Measurements from ENCODE around the gene GSTO2. TPM values are rescaled to one million over a fixed set of nuclear protein-coding genes. Genes with fewer than 3 reads are reported as not detected.

GSTO2 gene
- total and polyA plus RNA-seq, 2 of the 13 experiments (the other 11 are each of a cell fraction or from before 2014, with no cell fraction given): 2.1 to 7.9 TPM

DNA sequence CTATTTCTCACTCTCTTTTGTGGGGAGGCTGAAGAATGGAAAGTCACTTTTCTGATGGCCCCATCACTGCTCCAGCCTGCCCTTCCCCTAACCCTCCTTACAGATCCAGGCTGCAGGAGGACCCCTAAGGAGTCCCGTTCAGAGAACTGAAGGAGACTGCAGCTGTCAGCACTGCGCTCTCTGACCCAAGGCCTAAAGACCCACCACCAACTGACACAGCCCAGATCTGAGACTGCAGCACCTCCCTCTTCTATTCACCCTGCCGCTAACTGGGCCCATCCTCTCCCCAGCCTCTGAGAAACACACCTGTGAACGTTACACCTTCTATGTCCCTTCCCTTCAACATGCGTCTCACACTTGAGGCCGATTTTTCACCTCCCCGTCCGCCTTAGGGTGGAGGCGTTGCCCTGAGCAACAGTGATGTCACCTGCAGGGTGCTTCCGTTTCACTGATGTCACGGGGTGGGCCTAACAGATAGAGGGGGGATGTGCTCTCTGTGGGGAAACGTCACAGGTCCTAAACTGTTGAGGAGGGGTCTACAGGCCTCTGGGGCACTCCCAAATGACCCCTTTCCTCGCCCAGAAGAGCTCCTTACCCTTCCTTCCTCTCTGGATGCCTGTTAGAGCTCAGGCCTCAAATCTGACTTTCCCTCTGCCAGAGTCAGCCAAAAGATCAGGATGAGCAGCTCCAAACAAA lies 64.2 kb downstream of the GSTO2 start (continued):
- TF ChIP-seq MED1 (CRISPR knock-in tag; IDR thresholded peaks at IDR 0.05): no peak

DNA sequence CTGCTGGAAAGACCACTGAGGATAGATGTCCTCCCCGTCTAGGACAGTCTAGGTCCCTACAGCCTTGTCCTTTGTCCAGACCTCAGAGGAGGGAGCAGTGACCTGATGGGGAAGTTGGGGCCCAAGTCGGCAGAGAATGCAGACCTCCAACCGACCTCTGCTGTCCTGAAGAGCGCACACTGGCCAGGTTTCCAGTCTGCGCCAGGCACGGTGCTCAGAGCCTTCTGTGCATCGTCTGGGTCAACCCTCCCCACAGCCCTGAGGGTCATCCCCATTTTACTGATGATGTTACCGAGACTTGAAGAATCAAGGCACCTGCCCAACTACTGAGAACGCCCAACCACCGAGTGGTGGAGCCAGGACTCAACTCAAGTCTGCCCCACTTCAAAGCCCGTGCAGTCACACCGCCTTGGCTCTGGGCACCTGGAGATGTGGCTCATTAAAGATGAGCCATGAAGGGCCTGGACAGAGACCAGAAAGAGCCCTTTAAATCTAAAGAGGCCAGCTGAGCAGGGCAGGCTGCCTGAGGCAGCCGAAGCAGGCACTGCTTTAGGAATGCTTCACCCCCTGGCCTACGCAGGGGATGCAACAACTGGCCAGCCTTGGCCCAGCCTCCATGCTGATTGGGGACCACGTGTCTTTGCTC lies 64.9 kb downstream of the GSTO2 start:
- ChIA-PET CTCF (ENCODE audit: low intra/inter-chr PET ratio, low total read pairs) (no interaction called here), POLR2A (no interaction called here)
- Histone ChIP-seq H3K36me3 (replicated peaks in 1 of 2; ENCODE audit: control insufficient read depth in 1 of 2, insufficient read depth in 2 of 2, low read length in 2 of 2) (no peaks in the 10 kb centered on the region; a peak in 1 of 5 replicates), H4K20me1 (ENCODE audit: insufficient read depth, low read length) (no peaks in the 10 kb centered on the region), H3K4me3 (replicated peaks in 1 of 3; ENCODE audit: insufficient read depth in 1 of 3, low read depth in 2 of 3, low read length in 3 of 3) (no peak overlapping the region), H3K9me3 (ENCODE audit: low read length) (no peaks in the 10 kb centered on the region), H3K79me2 (ENCODE audit: insufficient read depth, low read length) (no peaks in the 10 kb centered on the region), H3K9ac (ENCODE audit: insufficient read depth, low read depth, low read length) (no peak overlapping the region), H3K27me3 (ENCODE audit: control insufficient read depth in 1 of 2, insufficient read depth in 2 of 2, low read length in 2 of 2) (no peaks in the 10 kb centered on the region; a peak in 1 of 5 replicates), H3K27ac (ENCODE audit: extremely low read length, insufficient read depth, low read length) (no peak overlapping the region), H3K4me2 (ENCODE audit: low read depth, low read length) (no peak overlapping the region), H2AFZ (ENCODE audit: low read length) (no peak overlapping the region), H3K4me1 (ENCODE audit: insufficient read depth, low read length) (peaks cover 64% of the 10 kb centered on the region)
- intact Hi-C loops (cut with micrococcal nuclease; ENCODE audit: unreplicated experiment): no loop called here
- BruUV-seq (replicated peaks): no TSS peak
- WGBS (ENCODE audit: low lambda C conversion rate): 90% methylated on average over 9 of the region's 15 CpGs
- no peak for DNase-seq (ENCODE audit: low spot score)
- ATAC-seq: no peak
- in situ Hi-C loops (cut with HindIII; ENCODE audit: extremely low pct_ligation_motif_present, low pct_unique_long_range_greater_than_20kb): no loop called here
- FAIRE-seq: no peak
- TF ChIP-seq NRL (CRISPR knock-in tag; IDR thresholded peaks at IDR 0.05; ENCODE audit: borderline replicate concordance) (no peak), KDM4B (CRISPR knock-in tag; IDR thresholded peaks at IDR 0.05) (no peak), HNRNPUL1 (IDR thresholded peaks at IDR 0.05; ENCODE audit: low read depth, low read length) (no peak), RFX3 (CRISPR knock-in tag; IDR thresholded peaks at IDR 0.05) (no peak), SNAI1 (CRISPR knock-in tag; IDR thresholded peaks at IDR 0.05; ENCODE audit: borderline replicate concordance) (no peak), FLYWCH1 (CRISPR knock-in tag; IDR thresholded peaks at IDR 0.05) (no peak), ZNF121 (CRISPR knock-in tag; IDR thresholded peaks at IDR 0.05) (no peak)
- TF ChIP-seq, protein P1, sequence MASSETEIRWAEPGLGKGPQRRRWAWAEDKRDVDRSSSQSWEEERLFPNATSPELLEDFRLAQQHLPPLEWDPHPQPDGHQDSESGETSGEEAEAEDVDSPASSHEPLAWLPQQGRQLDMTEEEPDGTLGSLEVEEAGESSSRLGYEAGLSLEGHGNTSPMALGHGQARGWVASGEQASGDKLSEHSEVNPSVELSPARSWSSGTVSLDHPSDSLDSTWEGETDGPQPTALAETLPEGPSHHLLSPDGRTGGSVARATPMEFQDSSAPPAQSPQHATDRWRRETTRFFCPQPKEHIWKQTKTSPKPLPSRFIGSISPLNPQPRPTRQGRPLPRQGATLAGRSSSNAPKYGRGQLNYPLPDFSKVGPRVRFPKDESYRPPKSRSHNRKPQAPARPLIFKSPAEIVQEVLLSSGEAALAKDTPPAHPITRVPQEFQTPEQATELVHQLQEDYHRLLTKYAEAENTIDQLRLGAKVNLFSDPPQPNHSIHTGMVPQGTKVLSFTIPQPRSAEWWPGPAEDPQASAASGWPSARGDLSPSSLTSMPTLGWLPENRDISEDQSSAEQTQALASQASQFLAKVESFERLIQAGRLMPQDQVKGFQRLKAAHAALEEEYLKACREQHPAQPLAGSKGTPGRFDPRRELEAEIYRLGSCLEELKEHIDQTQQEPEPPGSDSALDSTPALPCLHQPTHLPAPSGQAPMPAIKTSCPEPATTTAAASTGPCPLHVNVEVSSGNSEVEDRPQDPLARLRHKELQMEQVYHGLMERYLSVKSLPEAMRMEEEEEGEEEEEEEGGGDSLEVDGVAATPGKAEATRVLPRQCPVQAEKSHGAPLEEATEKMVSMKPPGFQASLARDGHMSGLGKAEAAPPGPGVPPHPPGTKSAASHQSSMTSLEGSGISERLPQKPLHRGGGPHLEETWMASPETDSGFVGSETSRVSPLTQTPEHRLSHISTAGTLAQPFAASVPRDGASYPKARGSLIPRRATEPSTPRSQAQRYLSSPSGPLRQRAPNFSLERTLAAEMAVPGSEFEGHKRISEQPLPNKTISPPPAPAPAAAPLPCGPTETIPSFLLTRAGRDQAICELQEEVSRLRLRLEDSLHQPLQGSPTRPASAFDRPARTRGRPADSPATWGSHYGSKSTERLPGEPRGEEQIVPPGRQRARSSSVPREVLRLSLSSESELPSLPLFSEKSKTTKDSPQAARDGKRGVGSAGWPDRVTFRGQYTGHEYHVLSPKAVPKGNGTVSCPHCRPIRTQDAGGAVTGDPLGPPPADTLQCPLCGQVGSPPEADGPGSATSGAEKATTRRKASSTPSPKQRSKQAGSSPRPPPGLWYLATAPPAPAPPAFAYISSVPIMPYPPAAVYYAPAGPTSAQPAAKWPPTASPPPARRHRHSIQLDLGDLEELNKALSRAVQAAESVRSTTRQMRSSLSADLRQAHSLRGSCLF (CRISPR knock-in tag; IDR thresholded peaks at IDR 0.05; ENCODE audit: borderline replicate concordance): no peak
- TF ChIP-seq, protein P2, sequence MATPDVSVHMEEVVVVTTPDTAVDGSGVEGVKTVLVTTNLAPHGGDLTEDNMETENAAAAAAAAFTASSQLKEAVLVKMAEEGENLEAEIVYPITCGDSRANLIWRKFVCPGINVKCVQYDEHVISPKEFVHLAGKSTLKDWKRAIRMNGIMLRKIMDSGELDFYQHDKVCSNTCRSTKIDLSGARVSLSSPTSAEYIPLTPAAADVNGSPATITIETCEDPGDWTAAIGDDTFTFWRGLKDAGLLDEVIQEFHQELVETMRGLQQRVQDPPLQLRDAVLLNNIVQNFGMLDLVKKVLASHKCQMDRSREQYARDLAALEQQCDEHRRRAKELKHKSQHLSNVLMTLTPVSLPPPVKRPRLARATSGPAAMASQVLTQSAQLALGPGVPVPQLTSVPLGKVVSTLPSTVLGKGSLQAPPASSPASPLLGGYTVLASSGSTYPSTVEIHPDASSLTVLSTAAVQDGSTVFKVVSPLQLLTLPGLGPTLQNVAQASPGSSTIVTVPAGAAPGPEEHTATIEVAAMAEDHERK (CRISPR knock-in tag; IDR thresholded peaks at IDR 0.05; ENCODE audit: low read depth): no peak

All from HepG2 (cell line).